H9 (cell line): Measurements from ENCODE around the gene ZRANB3. TPM values are rescaled to one million over a fixed set of nuclear protein-coding genes. Genes with fewer than 3 reads are reported as not detected.

ENCODE experiments used
- DNase-seq: peaks from one replicate; pipeline ENCODE4 v3.0.0-alpha.2; 2017
- H2AFZ ChIP-seq: one replicate; pipeline ENCODE4 v1.6.1; 2013; ENCODE audit warnings: mild to moderate bottlenecking, low read length, control low read depth, moderate library complexity
- H2AK5ac ChIP-seq: 2 replicates; pipeline ENCODE4 v1.6.1; 2013; ENCODE audit warnings: low read length, control low read depth, mixed read lengths; ENCODE audit not compliant: insufficient read length
- H2BK120ac ChIP-seq: one replicate; pipeline ENCODE4 v1.6.1; 2013; ENCODE audit warnings: low read depth, mild to moderate bottlenecking, low read length, control low read depth, inconsistent platforms; ENCODE audit not compliant: poor library complexity, severe bottlenecking
- H2BK12ac ChIP-seq: 2 replicates; pipeline ENCODE4 v1.6.1; 2013; ENCODE audit warnings: low read length, control low read depth, mixed read lengths, low read depth; ENCODE audit not compliant: insufficient read length
- H2BK15ac ChIP-seq: 2 replicates; pipeline ENCODE4 v1.6.1; 2013; ENCODE audit warnings: low read depth, low read length, control low read depth
- H2BK20ac ChIP-seq: one replicate; pipeline ENCODE4 v1.6.1; 2013; ENCODE audit warnings: low read depth, mild to moderate bottlenecking, low read length, control low read depth, inconsistent platforms; ENCODE audit not compliant: poor library complexity, severe bottlenecking
- H2BK5ac ChIP-seq: 2 replicates; pipeline ENCODE4 v1.6.1; 2013; ENCODE audit warnings: low read length, control low read depth, mixed read lengths; ENCODE audit not compliant: insufficient read length
- H3K14ac ChIP-seq: 2 replicates; pipeline ENCODE4 v1.6.1; 2013; ENCODE audit warnings: low read length, control low read depth; ENCODE audit not compliant: insufficient read depth
- H3K18ac ChIP-seq: 2 replicates; pipeline ENCODE4 v1.6.1; 2013; ENCODE audit warnings: low read depth, mild to moderate bottlenecking, mixed read lengths, low read length, control low read depth; ENCODE audit not compliant: insufficient read length
- H3K23ac ChIP-seq: 2 replicates; pipeline ENCODE4 v1.6.1; 2013; ENCODE audit warnings: low read length, control low read depth, mixed read lengths, low read depth; ENCODE audit not compliant: insufficient read length
- H3K23me2 ChIP-seq: 2 replicates; pipeline ENCODE4 v1.6.1; 2013; ENCODE audit warnings: low read depth, mild to moderate bottlenecking, mixed read lengths, low read length, control low read depth; ENCODE audit not compliant: insufficient read length, poor library complexity, severe bottlenecking
- H3K27ac ChIP-seq: 2 replicates; pipeline ENCODE4 v1.5.1; 2013; ENCODE audit warnings: low read length, control low read depth, mixed read lengths, low read depth; ENCODE audit not compliant: insufficient read length
- H3K27me3 ChIP-seq: 2 replicates; pipeline ENCODE4 v1.6.1; 2013; ENCODE audit warnings: low read length, control low read depth, inconsistent platforms; ENCODE audit not compliant: insufficient read depth
- H3K4ac ChIP-seq: 2 replicates; pipeline ENCODE4 v1.6.1; 2013; ENCODE audit warnings: low read depth, mild to moderate bottlenecking, control low read depth, inconsistent platforms, low read length, moderate library complexity
- H3K4me1 ChIP-seq: 2 replicates; pipeline ENCODE4 v1.6.1; 2013; ENCODE audit warnings: low read length, control low read depth, inconsistent platforms; ENCODE audit not compliant: insufficient read depth
- H3K4me2 ChIP-seq: 2 replicates; pipeline ENCODE4 v1.6.1; 2013; ENCODE audit warnings: low read length, control low read depth, mixed read lengths; ENCODE audit not compliant: insufficient read length, insufficient read depth
- H3K56ac ChIP-seq: 2 replicates; pipeline ENCODE4 v1.6.1; 2013; ENCODE audit warnings: low read depth, mild to moderate bottlenecking, mixed read lengths, low read length, control low read depth; ENCODE audit not compliant: insufficient read length
- H3K79me1 ChIP-seq: 2 replicates; pipeline ENCODE4 v1.6.1; 2013; ENCODE audit warnings: low read depth, mild to moderate bottlenecking, moderate library complexity, low read length, control low read depth, inconsistent platforms; ENCODE audit not compliant: insufficient read depth, poor library complexity, severe bottlenecking
- H3K79me2 ChIP-seq: 2 replicates; pipeline ENCODE4 v1.6.1; 2013; ENCODE audit warnings: low read length, control low read depth, inconsistent platforms; ENCODE audit not compliant: insufficient read depth
- H3K9ac ChIP-seq: 2 replicates; pipeline ENCODE4 v1.6.1; 2013; ENCODE audit warnings: low read length, control low read depth, mixed read lengths; ENCODE audit not compliant: insufficient read length; ENCODE audit errors: extremely low read depth
- H3K9me3 ChIP-seq: one replicate; pipeline ENCODE4 v1.6.1; 2013; ENCODE audit warnings: low read depth, low read length, inconsistent platforms; ENCODE audit not compliant: control insufficient read depth
- H3T11ph ChIP-seq: one replicate; pipeline ENCODE4 v1.6.1; 2013; ENCODE audit warnings: mild to moderate bottlenecking, low read length, control low read depth, inconsistent platforms
- H4K20me1 ChIP-seq: one replicate; pipeline ENCODE4 v1.6.1; 2013; ENCODE audit not compliant: control insufficient read depth, insufficient read length, insufficient read depth
- H4K5ac ChIP-seq: 2 replicates; pipeline ENCODE4 v1.6.1; 2013; ENCODE audit warnings: low read depth, mild to moderate bottlenecking, mixed read lengths, low read length, control low read depth; ENCODE audit not compliant: insufficient read length
- H4K8ac ChIP-seq: replicated peaks from 2 replicates; pipeline ENCODE4 v1.6.1; 2013; ENCODE audit warnings: low read length, control low read depth, mixed read lengths, low read depth; ENCODE audit not compliant: insufficient read length
- H4K91ac ChIP-seq: 2 replicates; pipeline ENCODE4 v1.6.1; 2013; ENCODE audit warnings: low read depth, mild to moderate bottlenecking, moderate library complexity, mixed read lengths, low read length, control low read depth; ENCODE audit not compliant: insufficient read length
- H3K27ac Mint-ChIP-seq, 3 experiments: 2 replicates in 2 of 3; 3 replicates in 1 of 3; pipeline ENCODE4 v1.8.0; 2020 to 2021; ENCODE audit warnings: mixed read lengths in 3 of 3, mild to moderate bottlenecking in 1 of 3, moderate library complexity in 1 of 3
- H3K27me3 Mint-ChIP-seq: 2 replicates; pipeline ENCODE4 v1.8.0; 2021; ENCODE audit warnings: low read depth, mild to moderate bottlenecking, moderate library complexity, mixed read lengths
- H3K36me3 Mint-ChIP-seq, 3 experiments: 2 replicates in 2 of 3; 3 replicates in 1 of 3; pipeline ENCODE4 v1.8.0; 2020 to 2021; ENCODE audit warnings: low read depth in 3 of 3, mixed read lengths in 3 of 3; ENCODE audit not compliant: insufficient read depth in 1 of 3
- H3K4me1 Mint-ChIP-seq, 2 experiments: 2 replicates each; pipeline ENCODE4 v1.8.0; 2020; ENCODE audit warnings: mixed read lengths in 2 of 2
- H3K4me3 Mint-ChIP-seq, 2 experiments: 2 replicates in 1 of 2; 3 replicates in 1 of 2; pipeline ENCODE4 v1.8.0; 2020 to 2021; ENCODE audit warnings: mild to moderate bottlenecking in 2 of 2, mixed read lengths in 2 of 2, moderate library complexity in 1 of 2
- H3K9me3 Mint-ChIP-seq, 2 experiments: 2 replicates in 1 of 2; 3 replicates in 1 of 2; pipeline ENCODE4 v1.8.0; 2020; ENCODE audit warnings: mild to moderate bottlenecking in 2 of 2, mixed read lengths in 2 of 2, moderate library complexity in 1 of 2
- WGBS: extraction: QIAGEN DNeasy Blood & Tissue Kit; methylation state at CpG from one replicate; pipeline ENCODE4 v1.1.7; 2013; ENCODE audit warnings: missing lambda C conversion rate, low lambda C conversion rate, mixed read lengths; ENCODE audit not compliant: insufficient read length; ENCODE audit errors: extremely low coverage; 5-methylcytosine and 5-hydroxymethylcytosine counted together
- total RNA-seq: library from RNA; stranded (reverse); gene quantifications from 2 replicates; pipeline ENCODE4 v1.2.1, GENCODE V29; 2021
- TF ChIP-seq, protein P1 (sequence below): fragments of 200-600 bp; sonication (generic); conservative IDR thresholded peaks from 3 replicates; pipeline ENCODE4 v1.8.0; 2021; ENCODE audit warnings: antibody characterized with exemption, mild to moderate bottlenecking

Gene ZRANB3
- total RNA-seq, 1 experiment from 2014 or later = 16.7 TPM

GRCh38 chr2:135386993-135387392 lies 144.0 kb downstream of the ZRANB3 start:
- Histone ChIP-seq H3K9ac (no peak overlapping the region), H4K8ac (no peak overlapping the region), H3K14ac (no peak overlapping the region), H3K18ac (no peak overlapping the region), H2BK12ac (no peak overlapping the region), H2BK5ac (no peak overlapping the region), H3K56ac (no peak overlapping the region), H3K79me2 (no peaks in the 10 kb centered on the region), H4K91ac (no peak overlapping the region), H3K4ac (no peak overlapping the region), H3K23ac (no peak overlapping the region), H4K5ac (no peak overlapping the region), H2AK5ac (no peak overlapping the region), H3K4me1 (no peaks in the 10 kb centered on the region), H3K9me3 (no peaks in the 10 kb centered on the region), H3K79me1 (no peaks in the 10 kb centered on the region), H3T11ph (no peak overlapping the region), H3K4me2 (no peak overlapping the region), H2BK15ac (no peak overlapping the region), H2AFZ (no peak overlapping the region), H3K27me3 (no peaks in the 10 kb centered on the region), H2BK20ac (no peak overlapping the region), H3K23me2 (no peaks in the 10 kb centered on the region), H4K20me1 (no peaks in the 10 kb centered on the region), H3K27ac (no peak overlapping the region), H2BK120ac (no peak overlapping the region)
- Mint-ChIP-seq H3K36me3 (peaks cover 15 to 33% (median 26%) of the 10 kb centered on the region in 3 experiments), H3K4me3 (no peak overlapping the region), H3K9me3 (peaks cover 17 to 19% of the 10 kb centered on the region in 2 experiments; a peak in 3 of 5 replicates), H3K4me1 (no peaks in the 10 kb centered on the region), H3K27me3 (no peaks in the 10 kb centered on the region), H3K27ac (no peak overlapping the region)
- no peak for DNase-seq
- TF ChIP-seq, protein P1, sequence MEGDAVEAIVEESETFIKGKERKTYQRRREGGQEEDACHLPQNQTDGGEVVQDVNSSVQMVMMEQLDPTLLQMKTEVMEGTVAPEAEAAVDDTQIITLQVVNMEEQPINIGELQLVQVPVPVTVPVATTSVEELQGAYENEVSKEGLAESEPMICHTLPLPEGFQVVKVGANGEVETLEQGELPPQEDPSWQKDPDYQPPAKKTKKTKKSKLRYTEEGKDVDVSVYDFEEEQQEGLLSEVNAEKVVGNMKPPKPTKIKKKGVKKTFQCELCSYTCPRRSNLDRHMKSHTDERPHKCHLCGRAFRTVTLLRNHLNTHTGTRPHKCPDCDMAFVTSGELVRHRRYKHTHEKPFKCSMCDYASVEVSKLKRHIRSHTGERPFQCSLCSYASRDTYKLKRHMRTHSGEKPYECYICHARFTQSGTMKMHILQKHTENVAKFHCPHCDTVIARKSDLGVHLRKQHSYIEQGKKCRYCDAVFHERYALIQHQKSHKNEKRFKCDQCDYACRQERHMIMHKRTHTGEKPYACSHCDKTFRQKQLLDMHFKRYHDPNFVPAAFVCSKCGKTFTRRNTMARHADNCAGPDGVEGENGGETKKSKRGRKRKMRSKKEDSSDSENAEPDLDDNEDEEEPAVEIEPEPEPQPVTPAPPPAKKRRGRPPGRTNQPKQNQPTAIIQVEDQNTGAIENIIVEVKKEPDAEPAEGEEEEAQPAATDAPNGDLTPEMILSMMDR = no peak
- no CpG with 5 or more reads among the region's 2 CpGs for WGBS
